Measurements from ENCODE around the gene ATP2A3.
"Not testable (repeated sequence)": the region's sequence is repeated elsewhere in the genome, so short reads cannot be mapped to it uniquely, and the experiment has no call there.

ATP2A3 gene

GRCh38 chr17:3952186-3952585 is 12.1 kb downstream of the ATP2A3 start:
- no peak for DNase-seq

GRCh38 chr17:3951420-3951819 is 12.8 kb downstream of the ATP2A3 start:
- no peak for DNase-seq

- no peak for DNase-seq
Observed at GRCh38 chr17:3951003-3951402, 13.2 kb downstream of the ATP2A3 start.

GRCh38 chr17:3950584-3950983 is 13.7 kb downstream of the ATP2A3 start:
- DNase-seq = no peak

GRCh38 chr17:3949418-3949817 is 14.8 kb downstream of the ATP2A3 start:
- DNase-seq = no peak

- DNase-seq = not testable (repeated sequence)
Observed at GRCh38 chr17:3948551-3948950, 15.7 kb downstream of the ATP2A3 start.

- DNase-seq = no peak
Observed at GRCh38 chr17:3947318-3947810, 16.9 kb downstream of the ATP2A3 start.

- DNase-seq = no peak
Observed at GRCh38 chr17:3946711-3947235, 17.5 kb downstream of the ATP2A3 start.

- peak; percentile 44 to 68 for DNase-seq
Observed at GRCh38 chr17:3944485-3945388, 19.5 kb downstream of the ATP2A3 start.

- no peak for DNase-seq
Observed at GRCh38 chr17:3943240-3943891, 20.9 kb downstream of the ATP2A3 start.

- no peak for DNase-seq
Observed at GRCh38 chr17:3940965-3941698, 23.1 kb downstream of the ATP2A3 start.

GRCh38 chr17:3937359-3937758 is 26.9 kb downstream of the ATP2A3 start:
- no peak for DNase-seq

- no peak for DNase-seq
Observed at GRCh38 chr17:3935825-3936355, 28.3 kb downstream of the ATP2A3 start.

GRCh38 chr17:3935140-3935542 is 29.1 kb downstream of the ATP2A3 start:
- DNase-seq = peak; percentile 54 to 63

GRCh38 chr17:3929764-3930163 is 34.5 kb downstream of the ATP2A3 start:
- DNase-seq = no peak

GRCh38 chr17:3929181-3929580 is 35.1 kb downstream of the ATP2A3 start:
- DNase-seq = no peak

GRCh38 chr17:3928406-3928805 is 35.8 kb downstream of the ATP2A3 start:
- DNase-seq = no peak

- DNase-seq = no peak
Observed at GRCh38 chr17:3927628-3928340, 36.5 kb downstream of the ATP2A3 start.

GRCh38 chr17:3926860-3927627 is 37.2 kb downstream of the ATP2A3 start:
- DNase-seq = no peak

- DNase-seq = no peak
Observed at GRCh38 chr17:3925684-3926485, 38.4 kb downstream of the ATP2A3 start.
